K562 (cell line): ENCODE results near the gene AIFM3. TPM values are rescaled to one million over a fixed set of nuclear protein-coding genes. Genes with fewer than 3 reads are reported as not detected.

Experiments
- FOXA1 ChIP-seq: fragments of 450-650 bp; IDR thresholded peaks from 2 replicates; pipeline ENCODE4 v1.6.1; 2016; ENCODE audit warnings: mild to moderate bottlenecking, borderline replicate concordance
- FOXK1 ChIP-seq: sonication (generic); formaldehyde crosslinking; IDR thresholded peaks from 2 replicates; pipeline ENCODE4 v1.8.0; 2022; ENCODE audit warnings: missing genetic modification reagents, mild to moderate bottlenecking, borderline replicate concordance
- GATA2 ChIP-seq: sonication (generic); formaldehyde crosslinking; IDR thresholded peaks from 2 replicates; pipeline ENCODE4 v1.4.0; 2020; ENCODE audit warnings: mild to moderate bottlenecking, missing genetic modification reagents
- GTF3C2 ChIP-seq: IDR thresholded peaks from 3 replicates; pipeline ENCODE4 v1.6.1; 2011; ENCODE audit warnings: borderline replicate concordance, mild to moderate bottlenecking, moderate library complexity; ENCODE audit not compliant: insufficient read length; ENCODE audit errors: extremely low read depth
- HMGXB4 ChIP-seq: sonication (generic); formaldehyde crosslinking; IDR thresholded peaks from 2 replicates; pipeline ENCODE4 v1.8.1; 2023; ENCODE audit warnings: mild to moderate bottlenecking, missing genetic modification reagents
- IRF2 ChIP-seq: sonication (generic); formaldehyde crosslinking; IDR thresholded peaks from 2 replicates; pipeline ENCODE4 v1.8.1; 2022; ENCODE audit warnings: mild to moderate bottlenecking, missing genetic modification reagents
- KDM1A ChIP-seq, 2 experiments: fragments of 450-650 bp; IDR thresholded peaks; 2 replicates each; pipeline ENCODE4 v1.6.1; 2016; ENCODE audit warnings: mild to moderate bottlenecking in 2 of 2
- POLR2G ChIP-seq: fragments of 200-400 bp; formaldehyde crosslinking; IDR thresholded peaks from 2 replicates; pipeline ENCODE4 v1.6.1; 2017; ENCODE audit warnings: low read depth, mild to moderate bottlenecking, antibody characterized with exemption, low read length, moderate library complexity
- POLR3G ChIP-seq: IDR thresholded peaks from 2 replicates; pipeline ENCODE4 v1.6.1; 2011; ENCODE audit not compliant: insufficient read length, insufficient replicate concordance; ENCODE audit errors: extremely low read depth
- POU5F1 ChIP-seq: fragments of 150-350 bp; IDR thresholded peaks from 2 replicates; pipeline ENCODE4 v1.6.1; 2014; ENCODE audit warnings: borderline replicate concordance, low read length, low read depth, mild to moderate bottlenecking; ENCODE audit not compliant: partially characterized antibody
- SMAD3 ChIP-seq: fragments of 450-650 bp; formaldehyde crosslinking; conservative IDR thresholded peaks from 2 replicates; pipeline ENCODE4 v1.4.0; 2020; ENCODE audit warnings: mild to moderate bottlenecking
- SNAPC5 ChIP-seq: fragments of 250-450 bp; sonication (Bioruptor Pico); IDR thresholded peaks from 2 replicates; pipeline ENCODE4 v1.8.0; 2021; ENCODE audit warnings: moderate library complexity, mild to moderate bottlenecking, inconsistent platforms
- SNRNP70 ChIP-seq: fragments of 200-400 bp; formaldehyde crosslinking; optimal IDR thresholded peaks from 2 replicates; pipeline ENCODE3; 2017; ENCODE audit warnings: low read depth, low read length
- TRIM24 ChIP-seq, 2 experiments: fragments of 450-650 bp; IDR thresholded peaks; 2 replicates each; pipeline ENCODE4 v1.6.1; 2016
- ZNF280B ChIP-seq: fragments of 250-450 bp; sonication (Bioruptor Pico); IDR thresholded peaks from 2 replicates; pipeline ENCODE4 v1.5.1; 2021; ENCODE audit warnings: mild to moderate bottlenecking
- ZNF384 ChIP-seq: IDR thresholded peaks from 2 replicates; pipeline ENCODE4 v1.6.1; 2012; ENCODE audit warnings: low read depth, low read length, improper control_type of control experiment
- ZNF398 ChIP-seq: fragments of 250-450 bp; sonication (Bioruptor Pico); IDR thresholded peaks from 2 replicates; pipeline ENCODE4 v1.8.0; 2021; ENCODE audit warnings: moderate library complexity, mild to moderate bottlenecking, inconsistent platforms
- ZNF445 ChIP-seq: fragments of 250-450 bp; sonication (Bioruptor Pico); IDR thresholded peaks from 2 replicates; pipeline ENCODE4 v1.4.0; 2020; ENCODE audit warnings: low read depth, mild to moderate bottlenecking, moderate library complexity
- ZNF584 ChIP-seq: fragments of 200-800 bp; sonication (Bioruptor generic); IDR thresholded peaks from 2 replicates; pipeline ENCODE4 v1.6.1; 2016; ENCODE audit warnings: low read depth, mild to moderate bottlenecking, missing genetic modification characterization, missing compliant biosample characterization
- polyA plus RNA-seq, 8 experiments: library from polyadenylated mRNA; depleted of rRNA in 4 of 8; stranded (reverse) in 5 of 8; unstranded in 3 of 8; fragments of >200 nt; fragmentation: Nextera tagmentation in 2 of 8; fragmentation: Illumina TruSeq in 1 of 8; extraction: Ambion mirVana in 2 of 8; extraction: Trizol in 1 of 8; gene quantifications; 2 replicates each; pipeline versions ENCODE4 v1.2.1 to v1.2.3, GENCODE V29; 2011 to 2014; ENCODE audit warnings: inconsistent platforms in 1 of 8, missing spikeins in 1 of 8
- total RNA-seq, 7 experiments: library from RNA; depleted of rRNA in 6 of 7; stranded (reverse); fragments of >200 nt in 6 of 7; fragmentation: Illumina TruSeq in 2 of 7; extraction: Trizol in 2 of 7; gene quantifications; 2 replicates each; pipeline versions ENCODE4 v1.2.1 to v1.2.3, GENCODE V29; 2011 to 2021; ENCODE audit warnings: low replicate concordance in 1 of 7

The AIFM3 gene
- total and polyA plus RNA-seq, 9 of the 15 experiments (the other 6 are each of a cell fraction or from before 2014, with no cell fraction given): 0.03 to 0.20 (median 0.07) TPM; not detected in 1

- no peak for TF ChIP-seq GTF3C2
- peak; percentile 98 for TF ChIP-seq SMAD3
- TF ChIP-seq GATA2 (CRISPR knock-in tag): no peak
- no peak for TF ChIP-seq ZNF584
- peak; percentile 77 for TF ChIP-seq POU5F1
- TF ChIP-seq SNRNP70: no peak
- no peak for TF ChIP-seq KDM1A (IDR thresholded peaks at IDR 0.05)
- TF ChIP-seq ZNF384: peak; percentile 62
- TF ChIP-seq ZNF398 (CRISPR knock-in tag): no peak
- no peak for TF ChIP-seq POLR3G
- TF ChIP-seq HMGXB4 (CRISPR knock-in tag): peak; percentile 100
- TF ChIP-seq IRF2 (CRISPR knock-in tag): no peak
- TF ChIP-seq SNAPC5: no peak
- no peak for TF ChIP-seq POLR2G
- TF ChIP-seq TRIM24 (IDR thresholded peaks at IDR 0.05): no peak
- TF ChIP-seq ZNF280B (CRISPR knock-in tag): peak; percentile 92; the same call in 1 of the 2 replicates
- TF ChIP-seq ZNF445: 0 out of 2 replicates have a peak, but pooled peaks have one; percentile 81
- TF ChIP-seq FOXK1 (CRISPR knock-in tag): no peak
- no peak for TF ChIP-seq FOXA1
Measured at GRCh38 chr22:20981787-20982562, 14.9 kb downstream of the AIFM3 start, which contains the start of gene LZTR1 (continued).
